HepG2 (cell line): Measurements from ENCODE around the gene PTPRH. TPM values are rescaled to one million over a fixed set of nuclear protein-coding genes. Genes with fewer than 3 reads are reported as not detected.

Experiments used
- CSRNP1 ChIP-seq: sonication (generic); formaldehyde crosslinking; IDR thresholded peaks from 2 replicates; pipeline ENCODE4 v1.8.1; 2023; ENCODE audit warnings: mild to moderate bottlenecking, missing genetic modification reagents
- HCFC1 ChIP-seq: fragments of 150-350 bp; IDR thresholded peaks from 2 replicates; pipeline ENCODE4 v1.6.1; 2014; ENCODE audit warnings: low read depth, low read length
- HDAC2 ChIP-seq: sonication (generic); formaldehyde crosslinking; IDR thresholded peaks from 2 replicates; pipeline ENCODE4 v1.4.0; 2020; ENCODE audit warnings: missing genetic modification reagents
- IRF2 ChIP-seq: IDR thresholded peaks from 2 replicates; pipeline ENCODE4 v1.6.1; 2018; ENCODE audit warnings: missing genetic modification reagents, missing compliant biosample characterization
- MEIS2 ChIP-seq: sonication (generic); formaldehyde crosslinking; IDR thresholded peaks from 2 replicates; pipeline ENCODE4 v1.9.0; 2021; ENCODE audit warnings: mild to moderate bottlenecking, missing genetic modification reagents
- MIXL1 ChIP-seq: IDR thresholded peaks from 2 replicates; pipeline ENCODE4 v1.6.1; 2016
- NR2F6 ChIP-seq, 2 experiments: IDR thresholded peaks; 2 replicates each; pipeline ENCODE4 v1.6.1; 2016; ENCODE audit warnings: antibody characterized with exemption in 1 of 2, mild to moderate bottlenecking in 1 of 2
- SP1 ChIP-seq, 2 experiments: fragments of 450-650 bp in 1 of 2; sonication (generic) in 1 of 2; formaldehyde crosslinking in 1 of 2; IDR thresholded peaks; 2 replicates each; pipeline versions ENCODE4 v1.4.0 to v1.6.1; 2016 to 2020; ENCODE audit warnings: missing genetic modification reagents in 1 of 2
- SP5 ChIP-seq: IDR thresholded peaks from 2 replicates; pipeline ENCODE4 v1.6.1; 2016; ENCODE audit warnings: low read depth, borderline replicate concordance
- ZBTB7A ChIP-seq: sonication (generic); formaldehyde crosslinking; IDR thresholded peaks from 2 replicates; pipeline ENCODE4 v1.8.0; 2022; ENCODE audit warnings: mild to moderate bottlenecking, missing genetic modification reagents
- ZMAT3 ChIP-seq: sonication (generic); formaldehyde crosslinking; conservative IDR thresholded peaks from 2 replicates; pipeline ENCODE4 v1.7.0; 2021; ENCODE audit warnings: missing genetic modification reagents
- ZNF124 ChIP-seq: sonication (generic); formaldehyde crosslinking; IDR thresholded peaks from 2 replicates; pipeline ENCODE4 v1.4.0; 2020; ENCODE audit warnings: missing genetic modification reagents
- ZNF318 ChIP-seq: sonication (generic); formaldehyde crosslinking; IDR thresholded peaks from 2 replicates; pipeline ENCODE4 v1.4.0; 2020; ENCODE audit warnings: mild to moderate bottlenecking, missing genetic modification reagents
- polyA plus RNA-seq, 8 experiments: library from polyadenylated mRNA; depleted of rRNA in 3 of 8; stranded (reverse) in 7 of 8; unstranded in 1 of 8; fragments of >200 nt; fragmentation: Illumina TruSeq in 4 of 8; extraction: Trizol in 4 of 8; gene quantifications; 2 replicates each; pipeline versions ENCODE4 v1.2.1 to v1.2.3, GENCODE V29; 2011 to 2016; ENCODE audit warnings: low read depth in 4 of 8, missing spikeins in 1 of 8, mixed read lengths in 1 of 8; ENCODE audit not compliant: insufficient read depth in 1 of 8
- total RNA-seq, 5 experiments: library from RNA; depleted of rRNA; stranded (reverse); fragments of >200 nt; fragmentation: Illumina TruSeq; extraction: Trizol; gene quantifications; 2 replicates each; pipeline ENCODE4 v1.2.3, GENCODE V29; 2016; ENCODE audit warnings: low read depth in 1 of 5
- TF ChIP-seq, protein P1 (sequence below): IDR thresholded peaks from 2 replicates; pipeline ENCODE4 v1.6.1; 2016; ENCODE audit warnings: low read depth, borderline replicate concordance
- TF ChIP-seq, protein P2 (sequence below): sonication (generic); formaldehyde crosslinking; IDR thresholded peaks from 2 replicates; pipeline ENCODE4 v1.4.0; 2020; ENCODE audit warnings: missing genetic modification reagents

Gene PTPRH
- total and polyA plus RNA-seq, 2 of the 13 experiments (the other 11 are each of a cell fraction or from before 2014, with no cell fraction given): 14.7 to 125 TPM

DNA sequence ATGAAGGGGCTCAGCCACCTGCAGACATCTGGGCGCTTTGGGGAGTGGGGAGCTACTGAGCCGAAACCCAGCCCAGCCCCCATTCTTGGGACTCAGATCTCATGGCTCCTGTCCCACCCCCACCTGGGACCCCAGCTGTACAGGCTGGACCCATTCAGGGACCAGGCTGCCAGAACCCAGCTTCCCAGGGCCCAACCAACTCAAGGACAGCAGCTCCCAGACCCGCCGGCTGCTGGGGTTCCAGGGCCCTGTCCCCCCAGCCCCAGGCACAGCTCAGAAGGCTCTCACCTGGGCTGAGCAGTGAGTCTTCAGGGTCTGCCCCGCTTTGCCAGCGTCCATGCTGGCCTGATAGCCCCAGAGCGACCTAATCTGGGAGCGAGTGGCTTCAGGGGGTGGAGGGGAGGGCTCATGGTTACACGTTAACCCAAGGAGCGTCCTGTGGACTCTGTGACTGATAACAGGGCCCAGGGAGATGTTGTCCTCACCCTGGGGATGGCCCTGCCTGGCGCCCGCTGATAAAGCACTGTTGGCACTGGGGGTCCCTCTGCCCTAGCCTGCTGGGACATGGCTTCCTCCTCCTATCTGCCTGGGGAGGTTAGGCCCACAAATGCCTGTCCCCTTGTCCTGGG, 19.2 kb upstream of the PTPRH start, which contains the start of gene TMEM86B (continued):
- peak; percentile 22; the same call in 1 of the 2 replicates for TF ChIP-seq CSRNP1 (CRISPR knock-in tag)
- TF ChIP-seq ZMAT3: 0 out of 2 replicates have a peak, but pooled peaks have one; percentile 55
- peak; percentile 68 for TF ChIP-seq HDAC2 (CRISPR knock-in tag)
- 0 out of 2 replicates have a peak, but pooled peaks have one; percentile 18 for TF ChIP-seq MIXL1 (CRISPR knock-in tag)
- 0 out of 2 replicates have a peak, but pooled peaks have one; percentile 33 for TF ChIP-seq SP5 (CRISPR knock-in tag)
- TF ChIP-seq SP1 (IDR thresholded peaks at IDR 0.05): no peak
- 0 out of 2 replicates have a peak, but pooled peaks have one; percentile 35 for TF ChIP-seq SP1 (CRISPR knock-in tag; IDR thresholded peaks at IDR 0.05)
- peak; percentile 61; the same call in 1 of the 2 replicates for TF ChIP-seq ZBTB7A (CRISPR knock-in tag)
- TF ChIP-seq, protein P1, sequence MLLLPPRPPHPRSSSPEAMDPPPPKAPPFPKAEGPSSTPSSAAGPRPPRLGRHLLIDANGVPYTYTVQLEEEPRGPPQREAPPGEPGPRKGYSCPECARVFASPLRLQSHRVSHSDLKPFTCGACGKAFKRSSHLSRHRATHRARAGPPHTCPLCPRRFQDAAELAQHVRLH (CRISPR knock-in tag): peak; percentile 28; the same call in 1 of the 2 replicates
- no peak for TF ChIP-seq NR2F6 (IDR thresholded peaks at IDR 0.05)
- TF ChIP-seq NR2F6 (CRISPR knock-in tag; IDR thresholded peaks at IDR 0.05): peak; percentile 51; the same call in 1 of the 2 replicates
- TF ChIP-seq, protein P2, sequence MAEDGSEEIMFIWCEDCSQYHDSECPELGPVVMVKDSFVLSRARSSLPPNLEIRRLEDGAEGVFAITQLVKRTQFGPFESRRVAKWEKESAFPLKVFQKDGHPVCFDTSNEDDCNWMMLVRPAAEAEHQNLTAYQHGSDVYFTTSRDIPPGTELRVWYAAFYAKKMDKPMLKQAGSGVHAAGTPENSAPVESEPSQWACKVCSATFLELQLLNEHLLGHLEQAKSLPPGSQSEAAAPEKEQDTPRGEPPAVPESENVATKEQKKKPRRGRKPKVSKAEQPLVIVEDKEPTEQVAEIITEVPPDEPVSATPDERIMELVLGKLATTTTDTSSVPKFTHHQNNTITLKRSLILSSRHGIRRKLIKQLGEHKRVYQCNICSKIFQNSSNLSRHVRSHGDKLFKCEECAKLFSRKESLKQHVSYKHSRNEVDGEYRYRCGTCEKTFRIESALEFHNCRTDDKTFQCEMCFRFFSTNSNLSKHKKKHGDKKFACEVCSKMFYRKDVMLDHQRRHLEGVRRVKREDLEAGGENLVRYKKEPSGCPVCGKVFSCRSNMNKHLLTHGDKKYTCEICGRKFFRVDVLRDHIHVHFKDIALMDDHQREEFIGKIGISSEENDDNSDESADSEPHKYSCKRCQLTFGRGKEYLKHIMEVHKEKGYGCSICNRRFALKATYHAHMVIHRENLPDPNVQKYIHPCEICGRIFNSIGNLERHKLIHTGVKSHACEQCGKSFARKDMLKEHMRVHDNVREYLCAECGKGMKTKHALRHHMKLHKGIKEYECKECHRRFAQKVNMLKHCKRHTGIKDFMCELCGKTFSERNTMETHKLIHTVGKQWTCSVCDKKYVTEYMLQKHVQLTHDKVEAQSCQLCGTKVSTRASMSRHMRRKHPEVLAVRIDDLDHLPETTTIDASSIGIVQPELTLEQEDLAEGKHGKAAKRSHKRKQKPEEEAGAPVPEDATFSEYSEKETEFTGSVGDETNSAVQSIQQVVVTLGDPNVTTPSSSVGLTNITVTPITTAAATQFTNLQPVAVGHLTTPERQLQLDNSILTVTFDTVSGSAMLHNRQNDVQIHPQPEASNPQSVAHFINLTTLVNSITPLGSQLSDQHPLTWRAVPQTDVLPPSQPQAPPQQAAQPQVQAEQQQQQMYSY (CRISPR knock-in tag): peak; percentile 23; the same call in 1 of the 2 replicates
- TF ChIP-seq HCFC1: no peak; the same call in 1 of the 2 replicates
- TF ChIP-seq ZNF318 (CRISPR knock-in tag): 0 out of 2 replicates have a peak, but pooled peaks have one; percentile 67
- peak; percentile 70; the same call in 1 of the 2 replicates for TF ChIP-seq MEIS2 (CRISPR knock-in tag)
- TF ChIP-seq IRF2: peak; percentile 28; the same call in 1 of the 2 replicates
- 0 out of 2 replicates have a peak, but pooled peaks have one; percentile 36 for TF ChIP-seq ZNF124
